ENCODE data around the gene ITSN1. TPM values are rescaled to one million over a fixed set of nuclear protein-coding genes. Genes with fewer than 3 reads are reported as not detected.

The ITSN1 gene
- total RNA-seq, 4 donors from 2014 or later = 14.5 to 33.1 (median 26.9) TPM

DNA sequence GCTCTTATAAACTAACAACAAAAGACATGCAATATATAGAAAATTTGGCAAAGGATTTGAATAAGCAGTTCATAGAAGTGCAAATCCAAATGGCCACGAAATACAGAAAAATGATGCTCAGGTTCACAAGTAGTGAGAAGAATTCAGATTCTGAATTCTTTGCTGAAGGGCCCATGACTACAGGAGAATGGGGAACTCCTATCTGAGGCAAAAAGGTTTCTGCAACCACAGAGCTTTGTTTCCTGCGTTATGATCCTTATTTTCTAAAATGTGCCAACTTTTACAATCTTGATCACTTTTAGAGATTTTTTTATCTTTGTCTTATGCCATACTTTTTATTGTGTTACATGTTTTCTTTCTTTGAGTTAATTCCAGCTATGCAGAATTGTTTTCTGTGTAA lies 91.3 kb downstream of the ITSN1 start:
- ATAC-seq = no peak
- TF ChIP-seq POLR2A (IDR thresholded peaks at IDR 0.05) = no peak
- TF ChIP-seq, protein P1, sequence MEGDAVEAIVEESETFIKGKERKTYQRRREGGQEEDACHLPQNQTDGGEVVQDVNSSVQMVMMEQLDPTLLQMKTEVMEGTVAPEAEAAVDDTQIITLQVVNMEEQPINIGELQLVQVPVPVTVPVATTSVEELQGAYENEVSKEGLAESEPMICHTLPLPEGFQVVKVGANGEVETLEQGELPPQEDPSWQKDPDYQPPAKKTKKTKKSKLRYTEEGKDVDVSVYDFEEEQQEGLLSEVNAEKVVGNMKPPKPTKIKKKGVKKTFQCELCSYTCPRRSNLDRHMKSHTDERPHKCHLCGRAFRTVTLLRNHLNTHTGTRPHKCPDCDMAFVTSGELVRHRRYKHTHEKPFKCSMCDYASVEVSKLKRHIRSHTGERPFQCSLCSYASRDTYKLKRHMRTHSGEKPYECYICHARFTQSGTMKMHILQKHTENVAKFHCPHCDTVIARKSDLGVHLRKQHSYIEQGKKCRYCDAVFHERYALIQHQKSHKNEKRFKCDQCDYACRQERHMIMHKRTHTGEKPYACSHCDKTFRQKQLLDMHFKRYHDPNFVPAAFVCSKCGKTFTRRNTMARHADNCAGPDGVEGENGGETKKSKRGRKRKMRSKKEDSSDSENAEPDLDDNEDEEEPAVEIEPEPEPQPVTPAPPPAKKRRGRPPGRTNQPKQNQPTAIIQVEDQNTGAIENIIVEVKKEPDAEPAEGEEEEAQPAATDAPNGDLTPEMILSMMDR (IDR thresholded peaks at IDR 0.05 in 4 of 5, conservative IDR thresholded peaks at IDR 0.05 in 1 of 5) = no peak
- DNase-seq = no peak
- no peak overlapping the region for H3K4me3 ChIP-seq
- H3K4me1 ChIP-seq = no peaks in the 10 kb centered on the region
- no peak overlapping the region for H3K27ac ChIP-seq
- H3K27me3 ChIP-seq = no peaks in the 10 kb centered on the region
- no peaks in the 10 kb centered on the region for H3K9me3 ChIP-seq
- intact Hi-C loops (cut with DNase I; ENCODE audit: low total_unique reads) (no loop called here), in situ Hi-C loops (cut with MboI; ENCODE audit: low sequenced_read_pairs in 4 of 4) (no loop called here)
- H3K36me3 ChIP-seq = no peaks in the 10 kb centered on the region

DNA sequence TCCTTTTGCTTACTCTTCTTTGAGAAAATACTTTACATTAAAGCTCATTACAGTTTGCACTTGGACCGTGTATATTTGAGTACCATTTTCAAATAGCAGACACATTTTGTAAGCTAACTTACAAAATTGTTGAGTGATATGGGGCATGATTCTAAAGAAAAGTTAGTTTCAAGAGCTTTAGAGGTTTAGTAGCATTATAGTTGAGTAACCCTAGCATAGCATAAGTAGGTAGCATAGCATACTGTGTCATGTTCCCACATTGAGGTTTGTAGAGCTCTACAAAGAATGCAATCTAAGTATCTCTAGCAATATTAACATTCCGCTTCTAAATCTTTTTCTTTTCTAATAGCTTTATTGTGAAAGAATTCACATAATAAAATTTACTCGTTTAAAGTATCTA lies 92.0 kb downstream of the ITSN1 start:
- TF ChIP-seq, protein P1 (IDR thresholded peaks at IDR 0.05 in 4 of 5, conservative IDR thresholded peaks at IDR 0.05 in 1 of 5) = no peak
- TF ChIP-seq POLR2A (IDR thresholded peaks at IDR 0.05) = no peak
- intact Hi-C loops (cut with DNase I; ENCODE audit: low total_unique reads) = no loop called here
- Histone ChIP-seq H3K36me3 (no peaks in the 10 kb centered on the region), H3K27ac (no peak overlapping the region), H3K27me3 (no peaks in the 10 kb centered on the region), H3K4me3 (no peak overlapping the region), H3K4me1 (no peaks in the 10 kb centered on the region), H3K9me3 (no peaks in the 10 kb centered on the region)
- DNase-seq = no peak
- no peak for ATAC-seq
- in situ Hi-C loops (cut with MboI; ENCODE audit: low sequenced_read_pairs in 4 of 4) = no loop called here

DNA sequence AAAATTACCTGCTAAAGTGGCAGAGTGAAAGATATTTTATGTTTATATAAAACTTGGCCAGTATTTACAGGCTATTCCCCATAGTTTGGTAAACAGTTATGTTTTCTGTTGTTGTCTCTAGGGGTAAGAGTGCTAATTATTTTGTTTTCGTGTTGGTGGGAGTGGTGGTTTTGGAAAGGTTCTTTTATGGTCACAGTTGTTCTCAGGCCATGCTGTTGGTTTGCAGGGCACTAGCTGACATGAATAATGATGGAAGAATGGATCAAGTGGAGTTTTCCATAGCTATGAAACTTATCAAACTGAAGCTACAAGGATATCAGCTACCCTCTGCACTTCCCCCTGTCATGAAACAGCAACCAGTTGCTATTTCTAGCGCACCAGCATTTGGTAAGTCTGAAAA lies 92.5 kb downstream of the ITSN1 start:
- no peak for TF ChIP-seq POLR2A (IDR thresholded peaks at IDR 0.05)
- TF ChIP-seq, protein P1 (IDR thresholded peaks at IDR 0.05 in 4 of 5, conservative IDR thresholded peaks at IDR 0.05 in 1 of 5) = no peak
- no peak overlapping the region for H3K4me3 ChIP-seq
- ATAC-seq (no peak), DNase-seq (no peak)
- in situ Hi-C loops (cut with MboI; ENCODE audit: low sequenced_read_pairs in 4 of 4) (no loop called here), intact Hi-C loops (cut with DNase I; ENCODE audit: low total_unique reads) (no loop called here)
- H3K36me3 ChIP-seq = no peaks in the 10 kb centered on the region
- no peaks in the 10 kb centered on the region for H3K9me3 ChIP-seq
- H3K27me3 ChIP-seq = no peaks in the 10 kb centered on the region
- no peaks in the 10 kb centered on the region for H3K4me1 ChIP-seq
- H3K27ac ChIP-seq = no peak overlapping the region

DNA sequence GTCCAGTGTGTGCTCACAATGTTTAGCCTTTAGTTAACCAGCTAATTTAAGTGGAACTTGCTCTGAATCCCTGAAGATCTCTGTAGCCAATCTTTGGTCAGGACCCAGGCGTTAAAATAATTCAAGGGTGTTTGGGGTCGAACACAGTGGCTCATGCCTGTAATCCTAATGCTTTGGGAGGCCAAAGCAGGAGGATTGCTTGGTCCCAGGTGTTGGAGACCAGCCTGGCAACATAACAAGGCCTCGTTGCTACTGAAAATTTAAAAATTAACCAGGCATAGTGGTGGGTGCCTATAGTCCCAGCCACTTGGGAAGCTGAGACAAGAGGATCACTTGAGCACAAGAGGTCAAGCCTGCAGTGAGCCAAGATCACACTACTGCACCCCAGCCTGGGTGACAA lies 94.3 kb downstream of the ITSN1 start:
- Histone ChIP-seq H3K9me3 (no peaks in the 10 kb centered on the region), H3K27ac (no peak overlapping the region), H3K36me3 (no peaks in the 10 kb centered on the region), H3K27me3 (no peaks in the 10 kb centered on the region), H3K4me3 (no peak overlapping the region), H3K4me1 (no peaks in the 10 kb centered on the region)
- DNase-seq (no peak), ATAC-seq (no peak)
- in situ Hi-C loops (cut with MboI; ENCODE audit: low sequenced_read_pairs in 4 of 4) = no loop called here
- no peak for TF ChIP-seq POLR2A (IDR thresholded peaks at IDR 0.05)
- TF ChIP-seq, protein P1 (IDR thresholded peaks at IDR 0.05 in 4 of 5, conservative IDR thresholded peaks at IDR 0.05 in 1 of 5) = no peak
- intact Hi-C loops (cut with DNase I; ENCODE audit: low total_unique reads) = no loop called here

DNA sequence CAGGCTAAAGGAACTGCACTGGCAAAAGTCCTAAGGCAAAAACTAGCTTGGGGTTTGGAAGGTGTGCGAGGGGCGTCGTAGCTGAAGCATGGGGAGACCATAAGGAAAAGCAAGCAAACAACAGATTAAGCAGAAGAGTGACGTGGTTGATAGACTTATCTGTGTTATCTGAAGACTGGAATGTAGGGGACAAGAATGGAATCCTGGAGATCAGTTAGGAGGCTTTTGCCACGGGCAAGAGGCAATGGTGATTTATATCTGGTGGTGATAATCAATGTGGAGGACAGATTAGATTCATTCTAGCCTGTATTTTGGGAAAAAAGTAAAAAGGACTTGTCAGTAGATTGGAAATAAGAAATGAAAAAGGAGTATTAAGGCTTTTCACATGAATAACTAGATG lies 97.4 kb downstream of the ITSN1 start:
- Histone ChIP-seq H3K4me3 (no peak overlapping the region), H3K9me3 (no peaks in the 10 kb centered on the region), H3K36me3 (no peaks in the 10 kb centered on the region), H3K27ac (no peak overlapping the region), H3K4me1 (no peaks in the 10 kb centered on the region), H3K27me3 (no peaks in the 10 kb centered on the region)
- intact Hi-C loops (cut with DNase I; ENCODE audit: low total_unique reads) (no loop called here), in situ Hi-C loops (cut with MboI; ENCODE audit: low sequenced_read_pairs in 4 of 4) (no loop called here)
- no peak for DNase-seq
- ATAC-seq = no peak
- TF ChIP-seq POLR2A (IDR thresholded peaks at IDR 0.05) = no peak
- TF ChIP-seq, protein P1 (IDR thresholded peaks at IDR 0.05 in 4 of 5, conservative IDR thresholded peaks at IDR 0.05 in 1 of 5) = no peak

Measured in gastrocnemius medialis (tissue), 4 donors.